Breast epithelium (tissue), 3 donors: Measurements from ENCODE around the gene ADCY2.

Source experiments
- CTCF ChIP-seq, 3 donors: fragments of 450-650 bp; IDR thresholded peaks; one replicate each; pipeline ENCODE4 v1.5.1; 2016 to 2017; ENCODE audit warnings: antibody characterized with exemption in 3 of 3, mild to moderate bottlenecking in 3 of 3, moderate library complexity in 3 of 3
- POLR2A ChIP-seq: fragments of 450-650 bp; IDR thresholded peaks from one replicate; pipeline ENCODE4 v1.6.1; 2016; ENCODE audit warnings: antibody characterized with exemption, mild to moderate bottlenecking, moderate library complexity
- POLR2AphosphoS5 ChIP-seq, 3 donors: sonication (generic); formaldehyde crosslinking; IDR thresholded peaks; one replicate each; pipeline ENCODE4 v1.6.1; 2017; ENCODE audit warnings: antibody characterized with exemption in 3 of 3

GRCh38 chr5:7456206-7456605 is 60.3 kb downstream of the ADCY2 start:
- no peak for TF ChIP-seq CTCF (IDR thresholded peaks at IDR 0.05)
- TF ChIP-seq POLR2AphosphoS5 (IDR thresholded peaks at IDR 0.05), result no peak
- no peak for TF ChIP-seq POLR2A
